ENCODE measurements around the gene CCDC50. TPM values are rescaled to one million over a fixed set of nuclear protein-coding genes. Genes with fewer than 3 reads are reported as not detected.

The CCDC50 gene
- total RNA-seq, 1 experiment from 2014 or later, result 47.5 TPM

GRCh38 chr3:191399918-191400317, 70.7 kb downstream of the CCDC50 start:
- in situ Hi-C loops (cut with HindIII; ENCODE audit: low sequenced_read_pairs), result no loop called here

GRCh38 chr3:191401775-191402357, 72.7 kb downstream of the CCDC50 start:
- no peak for DNase-seq (ENCODE audit: low spot score)
- in situ Hi-C loops (cut with HindIII; ENCODE audit: low sequenced_read_pairs), result no loop called here

More at GRCh38 chr3:191399918-191400317, 70.7 kb downstream of the CCDC50 start:
- no peak for DNase-seq (ENCODE audit: low spot score)

- in situ Hi-C loops (cut with HindIII; ENCODE audit: low sequenced_read_pairs), result no loop called here
- DNase-seq (ENCODE audit: low spot score), result no peak
These were observed 80.7 kb downstream of the CCDC50 start for GRCh38 chr3:191409791-191410359.

GRCh38 chr3:191412759-191413158, 83.6 kb downstream of the CCDC50 start:
- in situ Hi-C loops (cut with HindIII; ENCODE audit: low sequenced_read_pairs), result no loop called here
- no peak for DNase-seq (ENCODE audit: low spot score)

DNA sequence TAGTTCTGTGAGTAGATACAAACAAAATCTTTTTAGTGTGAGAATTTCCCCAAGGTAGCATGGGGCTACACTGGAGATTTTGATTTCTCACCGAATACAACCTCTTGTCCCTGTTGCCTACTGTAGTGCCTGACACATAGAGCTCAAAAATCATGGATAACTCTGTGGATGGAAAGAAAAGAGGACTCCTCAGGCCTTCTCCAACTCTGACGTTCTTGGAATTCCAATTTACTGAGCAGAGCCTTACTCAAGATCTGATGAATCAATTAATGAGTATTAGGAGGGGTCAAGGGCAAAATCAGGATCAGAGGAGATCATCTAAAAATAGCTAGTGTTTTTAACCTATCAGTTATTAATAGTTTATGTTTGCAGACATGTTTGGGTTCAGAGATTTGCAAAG, 85.1 kb downstream of the CCDC50 start:
- in situ Hi-C loops (cut with HindIII; ENCODE audit: low sequenced_read_pairs), result no loop called here
- DNase-seq (ENCODE audit: low spot score), result no peak

GRCh38 chr3:191414732-191415131, 85.5 kb downstream of the CCDC50 start:
- in situ Hi-C loops (cut with HindIII; ENCODE audit: low sequenced_read_pairs), result no loop called here
- no peak for DNase-seq (ENCODE audit: low spot score)

DNA sequence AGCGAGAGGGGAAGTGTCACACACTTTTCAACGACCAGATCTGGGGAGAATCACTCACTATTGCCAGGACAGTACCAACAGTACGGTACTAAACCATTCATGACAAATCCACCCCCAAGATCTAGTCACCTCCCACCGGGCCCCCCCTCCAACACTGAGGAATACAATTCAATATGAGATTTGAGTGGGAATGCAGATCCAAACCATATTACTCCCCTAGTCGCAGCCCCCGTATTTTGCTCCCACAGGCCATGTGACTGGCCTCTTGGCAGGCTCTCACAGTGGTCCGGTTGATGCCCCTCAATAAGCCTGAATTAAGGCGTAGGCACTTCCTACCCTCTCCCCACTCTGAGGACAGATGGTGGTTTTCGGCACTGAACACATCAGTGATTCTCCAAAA, 86.4 kb downstream of the CCDC50 start:
- in situ Hi-C loops (cut with HindIII; ENCODE audit: low sequenced_read_pairs), result no loop called here
- no peak for DNase-seq (ENCODE audit: low spot score)

DNA sequence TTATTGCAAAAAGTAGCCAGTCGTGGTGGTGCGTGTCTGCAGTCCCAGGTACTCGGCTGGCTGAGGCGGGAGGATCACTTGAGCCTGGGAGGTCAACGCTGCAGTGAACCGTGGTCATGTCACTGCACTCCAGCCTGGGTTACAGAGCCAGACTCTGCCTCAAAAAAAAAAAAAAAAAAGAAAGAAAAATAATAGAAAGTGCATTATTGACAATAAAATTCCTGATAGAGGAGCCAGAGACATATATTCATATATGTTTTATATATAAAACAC, 88.2 kb downstream of the CCDC50 start:
- in situ Hi-C loops (cut with HindIII; ENCODE audit: low sequenced_read_pairs), result no loop called here
- DNase-seq (ENCODE audit: low spot score), result no peak

GRCh38 chr3:191420771-191421170, 91.6 kb downstream of the CCDC50 start:
- no peak for DNase-seq (ENCODE audit: low spot score)
- in situ Hi-C loops (cut with HindIII; ENCODE audit: low sequenced_read_pairs), result no loop called here

DNA sequence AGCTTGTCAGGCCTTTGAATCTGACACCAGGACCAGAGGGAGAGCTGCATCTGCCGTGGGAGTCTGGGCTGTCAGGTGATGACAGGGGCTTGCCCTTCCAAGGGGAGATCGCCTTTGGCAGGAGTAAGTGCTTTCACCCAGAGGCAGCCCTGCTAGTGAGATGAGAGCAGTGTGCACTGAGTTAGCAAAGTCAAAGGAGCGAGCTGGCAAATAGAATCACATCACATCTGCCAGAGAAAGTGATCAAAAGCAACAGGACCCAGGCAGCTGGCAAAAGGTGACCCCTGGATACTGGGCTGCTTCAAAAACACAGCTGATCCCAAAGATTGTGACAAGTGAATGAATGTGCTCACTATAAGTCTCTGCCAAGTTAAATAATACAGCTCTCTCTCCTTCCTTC, 95.7 kb downstream of the CCDC50 start:
- DNase-seq (ENCODE audit: low spot score), result no peak
- in situ Hi-C loops (cut with HindIII; ENCODE audit: low sequenced_read_pairs), result no loop called here

- no peak for DNase-seq (ENCODE audit: low spot score)
These were observed 96.1 kb downstream of the CCDC50 start for GRCh38 chr3:191425322-191425734.

DNA sequence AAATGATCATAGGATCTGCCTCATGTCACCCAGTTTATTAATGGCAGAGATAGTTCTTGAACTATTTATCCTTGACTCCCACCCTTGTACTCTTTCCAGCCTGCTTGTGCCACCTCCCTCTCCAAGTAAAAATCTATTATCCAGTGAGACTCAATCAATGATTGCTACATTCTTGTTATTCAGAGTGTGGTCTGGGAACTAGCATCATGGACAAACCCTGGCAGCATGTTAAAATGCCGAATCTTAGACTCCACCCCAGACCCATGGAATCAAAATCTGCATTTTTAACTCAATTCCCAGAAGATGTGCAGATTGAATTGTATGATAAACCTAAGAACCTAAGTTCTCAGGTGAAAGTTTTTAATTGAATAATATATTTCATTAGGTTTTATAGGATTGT, 97.1 kb downstream of the CCDC50 start:
- DNase-seq (ENCODE audit: low spot score), result no peak
- in situ Hi-C loops (cut with HindIII; ENCODE audit: low sequenced_read_pairs), result no loop called here

More at GRCh38 chr3:191425322-191425734, 96.1 kb downstream of the CCDC50 start:
- in situ Hi-C loops (cut with HindIII; ENCODE audit: low sequenced_read_pairs), result no loop called here

DNA sequence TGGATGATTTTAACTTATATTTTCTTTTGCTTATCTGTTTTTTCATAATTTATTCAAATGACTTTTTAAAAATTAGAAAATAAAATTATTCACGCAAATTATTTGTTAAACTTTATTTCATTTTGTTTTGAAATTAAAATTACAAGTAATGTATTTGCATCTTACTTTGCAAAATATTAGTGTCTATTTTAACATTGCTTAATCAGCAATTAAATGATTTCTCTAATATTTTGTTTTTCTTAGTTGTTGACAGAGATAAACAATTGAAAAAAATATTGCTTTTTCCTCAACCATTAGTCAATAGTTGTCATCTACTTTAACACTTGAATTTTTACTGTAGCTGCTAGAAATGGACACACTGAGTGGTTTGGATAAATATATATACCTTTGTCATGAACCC, 99.0 kb downstream of the CCDC50 start:
- DNase-seq (ENCODE audit: low spot score), result no peak
- in situ Hi-C loops (cut with HindIII; ENCODE audit: low sequenced_read_pairs), result no loop called here

DNA sequence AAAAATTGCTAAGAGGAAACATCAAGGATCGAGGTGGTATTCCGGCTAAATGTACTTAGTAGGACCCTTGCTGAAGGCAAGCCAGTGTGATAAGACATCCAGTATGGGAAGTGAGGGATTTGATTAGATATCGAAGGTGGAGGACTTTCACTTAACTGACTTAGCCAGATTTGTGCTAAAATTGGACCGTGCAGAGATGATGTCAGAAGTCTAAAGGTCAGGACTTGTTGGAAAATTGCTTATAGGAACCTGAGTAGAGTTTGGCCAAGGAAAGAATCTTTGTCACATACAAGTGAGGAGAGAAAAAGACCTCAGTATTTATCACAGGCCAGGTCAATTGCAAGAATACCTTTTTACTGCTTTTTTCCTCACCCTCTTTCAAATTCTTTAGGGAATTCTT, 100.9 kb downstream of the CCDC50 start:
- in situ Hi-C loops (cut with HindIII; ENCODE audit: low sequenced_read_pairs), result no loop called here

DNA sequence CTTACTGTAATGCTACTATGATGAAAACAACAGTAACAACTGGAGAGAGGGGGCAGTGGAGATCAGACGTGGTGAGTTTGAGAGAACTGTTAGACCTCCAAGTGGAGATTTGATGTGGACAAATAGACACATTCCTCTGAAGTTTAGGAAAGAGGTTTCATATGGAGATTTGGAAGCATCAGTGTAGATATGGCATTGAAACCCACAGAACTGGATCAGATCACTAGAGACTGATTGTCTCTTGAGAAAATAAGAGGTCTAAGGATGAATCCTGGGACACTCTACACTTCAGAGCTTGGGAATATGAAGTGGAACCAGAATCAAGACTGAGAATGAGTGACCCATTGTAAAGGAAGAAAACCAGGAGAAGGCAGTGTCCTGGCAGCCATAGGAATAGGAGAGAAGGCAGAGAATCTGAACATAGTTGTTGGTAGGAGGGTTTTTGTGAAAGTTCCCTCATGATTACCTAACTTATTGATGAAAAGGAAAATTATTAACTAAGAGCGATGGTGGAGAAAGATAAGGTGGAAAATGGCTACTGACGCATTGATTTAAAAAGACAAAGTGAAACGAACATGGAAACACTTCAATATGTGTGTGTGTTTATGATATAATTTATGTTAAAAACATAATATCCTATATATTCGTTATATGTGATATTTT, 102.1 kb downstream of the CCDC50 start:
- in situ Hi-C loops (cut with HindIII; ENCODE audit: low sequenced_read_pairs), result no loop called here
- no peak for DNase-seq (ENCODE audit: low spot score)

More for the DNA sequence above, 100.9 kb downstream of the CCDC50 start:
- DNase-seq (ENCODE audit: low spot score), result no peak

DNA sequence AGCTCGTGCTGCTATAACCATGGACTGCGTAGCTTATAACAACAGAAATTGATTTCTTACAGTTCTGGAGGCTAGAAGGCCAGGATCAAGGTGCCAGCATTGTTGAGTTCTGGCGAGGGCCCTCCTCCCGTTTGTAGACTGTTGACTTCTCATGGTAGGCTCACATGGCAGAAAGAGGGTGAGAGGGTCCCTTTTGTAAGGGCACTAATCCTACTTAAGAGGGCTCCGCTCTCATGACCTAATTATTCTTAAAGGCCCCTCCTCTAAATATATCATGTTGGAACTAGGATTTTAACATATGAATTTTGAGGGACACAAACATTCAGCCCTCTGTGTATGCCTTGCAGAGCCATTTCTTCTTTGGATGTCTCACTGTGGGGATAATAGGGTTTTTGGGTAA, 103.0 kb downstream of the CCDC50 start:
- in situ Hi-C loops (cut with HindIII; ENCODE audit: low sequenced_read_pairs), result no loop called here
- no peak for DNase-seq (ENCODE audit: low spot score)

- no peak for DNase-seq (ENCODE audit: low spot score)
- in situ Hi-C loops (cut with HindIII; ENCODE audit: low sequenced_read_pairs), result no loop called here
These were observed 104.8 kb downstream of the CCDC50 start for GRCh38 chr3:191434024-191434423.

DNA sequence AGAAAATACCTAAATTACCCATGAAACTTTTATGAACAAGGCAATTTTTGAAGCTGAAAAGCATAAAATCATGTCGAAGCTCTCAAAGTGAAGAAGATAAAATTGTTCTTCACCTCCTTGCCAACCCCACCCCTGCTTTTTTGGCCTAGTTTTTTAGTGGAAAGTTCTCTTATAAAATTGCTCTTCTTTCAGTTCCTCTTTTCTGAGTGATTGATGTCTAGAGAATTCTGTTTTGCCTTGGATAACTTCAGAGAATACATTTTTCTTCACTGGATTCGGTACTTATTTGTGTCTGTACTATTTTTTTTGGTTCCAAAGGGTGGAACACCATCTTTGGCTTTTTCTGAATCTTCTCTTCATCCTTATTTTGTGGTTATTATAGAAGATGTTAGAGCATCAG, 106.8 kb downstream of the CCDC50 start:
- no peak for DNase-seq (ENCODE audit: low spot score)
- in situ Hi-C loops (cut with HindIII; ENCODE audit: low sequenced_read_pairs), result no loop called here

DNA sequence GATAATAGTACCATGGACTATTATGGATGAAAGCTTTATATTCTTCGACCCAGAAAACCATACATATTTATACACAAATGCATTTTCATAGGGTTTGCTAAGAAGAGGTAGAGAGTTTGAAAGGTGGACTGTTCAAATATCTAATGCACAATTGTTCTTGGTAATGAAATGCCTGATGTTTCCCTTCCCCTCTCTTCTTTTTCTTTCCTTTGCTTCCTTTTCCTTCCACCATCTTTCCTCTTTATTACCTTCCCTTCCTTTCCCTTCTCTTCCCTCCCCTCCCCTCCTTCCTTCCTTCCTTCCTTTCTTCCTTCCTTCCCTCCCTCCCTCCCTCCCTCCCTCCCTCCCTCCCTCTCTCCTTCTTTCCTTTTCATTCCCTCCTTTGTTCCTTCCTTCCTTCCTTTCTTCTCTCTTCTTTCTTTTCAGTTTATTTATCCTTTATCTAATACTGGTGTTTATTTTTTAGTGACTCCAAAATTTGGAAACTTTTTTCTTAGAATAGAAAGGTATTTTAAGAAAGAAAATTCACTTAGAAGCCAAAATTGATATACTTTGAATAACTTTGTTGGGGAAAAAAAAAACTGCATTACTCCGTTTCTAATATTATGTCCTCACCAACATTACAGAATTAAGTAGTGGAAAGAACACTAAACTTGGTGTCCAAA, 109.1 kb downstream of the CCDC50 start:
- DNase-seq (ENCODE audit: low spot score), result no peak
- in situ Hi-C loops (cut with HindIII; ENCODE audit: low sequenced_read_pairs), result no loop called here

GRCh38 chr3:191440532-191440931, 111.3 kb downstream of the CCDC50 start:
- DNase-seq (ENCODE audit: low spot score), result no peak
- in situ Hi-C loops (cut with HindIII; ENCODE audit: low sequenced_read_pairs), result no loop called here

DNA sequence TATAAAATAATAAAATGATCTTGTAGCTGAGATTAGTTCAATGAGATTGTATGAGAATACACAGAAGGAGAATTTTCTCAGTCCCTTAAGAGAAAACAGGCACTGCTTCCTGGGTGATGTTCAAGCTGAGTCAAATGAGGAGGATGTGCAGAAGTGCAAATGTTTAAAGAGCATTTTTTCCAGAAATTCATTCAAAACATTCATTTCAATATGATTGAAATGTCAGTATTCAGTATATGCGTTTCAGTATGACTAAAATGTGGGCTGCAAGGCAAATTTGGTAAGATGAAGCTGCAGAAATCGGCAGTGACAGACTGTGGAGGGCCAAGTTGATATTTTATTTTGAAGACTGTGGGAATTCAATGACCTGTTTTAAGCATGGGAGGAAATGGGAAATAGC, 112.5 kb downstream of the CCDC50 start:
- DNase-seq (ENCODE audit: low spot score), result no peak
- in situ Hi-C loops (cut with HindIII; ENCODE audit: low sequenced_read_pairs), result no loop called here
